GM19043 (cell line): ENCODE data around the gene CACNA1G.

Experiments
- ATAC-seq: cut with Tn5 transposase; IDR thresholded peaks from one replicate; pipeline ENCODE4 v1.9.1; 2021; ENCODE audit warnings: low read depth; ENCODE audit not compliant: unreplicated experiment

The CACNA1G gene

DNA sequence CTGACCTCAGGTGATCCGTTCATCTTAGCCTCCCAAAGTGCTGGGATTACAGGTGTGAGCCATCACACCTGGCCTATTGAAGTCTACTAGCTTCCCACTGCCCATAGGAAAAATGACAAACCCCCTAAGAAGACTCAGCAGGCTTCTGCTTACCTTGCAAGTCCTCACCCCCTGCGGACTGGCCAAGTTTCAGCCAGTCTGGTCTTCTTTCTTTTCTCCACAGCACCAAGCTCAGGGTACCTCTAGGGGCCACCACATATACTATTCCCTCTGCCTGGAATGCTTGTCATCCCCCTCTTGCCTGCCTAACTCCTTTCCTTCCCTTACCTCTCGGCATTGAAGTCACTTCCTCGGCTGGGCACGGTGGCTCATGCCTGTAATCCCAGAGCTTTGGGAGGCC, 105.3 kb downstream of the CACNA1G start:
- no peak for ATAC-seq

GRCh38 chr17:50666316-50666715, 105.8 kb downstream of the CACNA1G start:
- ATAC-seq: no peak

DNA sequence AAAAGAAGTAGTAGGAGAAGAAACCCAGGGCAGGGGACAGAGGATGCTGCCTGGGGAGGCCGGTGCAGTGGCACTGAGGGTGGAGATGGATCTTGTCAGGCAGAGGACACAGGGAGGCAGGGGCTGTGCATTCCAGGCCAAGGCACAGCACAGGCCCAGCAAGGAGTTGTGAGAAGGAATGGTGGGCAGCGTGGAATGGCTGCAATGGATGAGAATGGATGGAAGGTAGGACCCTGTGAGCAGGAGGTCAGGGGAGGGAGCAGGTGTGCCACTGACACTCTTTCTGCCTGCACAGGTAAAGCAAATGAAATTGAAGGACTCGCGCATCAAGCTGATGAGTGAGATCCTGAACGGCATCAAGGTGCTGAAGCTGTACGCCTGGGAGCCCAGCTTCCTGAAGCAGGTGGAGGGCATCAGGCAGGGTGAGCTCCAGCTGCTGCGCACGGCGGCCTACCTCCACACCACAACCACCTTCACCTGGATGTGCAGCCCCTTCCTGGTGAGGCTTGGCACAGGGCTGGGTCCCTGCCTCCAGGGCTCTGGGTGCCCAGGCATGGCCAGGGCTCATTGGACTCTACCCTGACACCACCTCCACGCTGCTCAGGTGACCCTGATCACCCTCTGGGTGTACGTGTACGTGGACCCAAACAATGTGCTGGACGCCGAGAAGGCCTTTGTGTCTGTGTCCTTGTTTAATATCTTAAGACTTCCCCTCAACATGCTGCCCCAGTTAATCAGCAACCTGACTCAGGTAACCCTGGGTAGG, 106.9 kb downstream of the CACNA1G start:
- no peak for ATAC-seq

DNA sequence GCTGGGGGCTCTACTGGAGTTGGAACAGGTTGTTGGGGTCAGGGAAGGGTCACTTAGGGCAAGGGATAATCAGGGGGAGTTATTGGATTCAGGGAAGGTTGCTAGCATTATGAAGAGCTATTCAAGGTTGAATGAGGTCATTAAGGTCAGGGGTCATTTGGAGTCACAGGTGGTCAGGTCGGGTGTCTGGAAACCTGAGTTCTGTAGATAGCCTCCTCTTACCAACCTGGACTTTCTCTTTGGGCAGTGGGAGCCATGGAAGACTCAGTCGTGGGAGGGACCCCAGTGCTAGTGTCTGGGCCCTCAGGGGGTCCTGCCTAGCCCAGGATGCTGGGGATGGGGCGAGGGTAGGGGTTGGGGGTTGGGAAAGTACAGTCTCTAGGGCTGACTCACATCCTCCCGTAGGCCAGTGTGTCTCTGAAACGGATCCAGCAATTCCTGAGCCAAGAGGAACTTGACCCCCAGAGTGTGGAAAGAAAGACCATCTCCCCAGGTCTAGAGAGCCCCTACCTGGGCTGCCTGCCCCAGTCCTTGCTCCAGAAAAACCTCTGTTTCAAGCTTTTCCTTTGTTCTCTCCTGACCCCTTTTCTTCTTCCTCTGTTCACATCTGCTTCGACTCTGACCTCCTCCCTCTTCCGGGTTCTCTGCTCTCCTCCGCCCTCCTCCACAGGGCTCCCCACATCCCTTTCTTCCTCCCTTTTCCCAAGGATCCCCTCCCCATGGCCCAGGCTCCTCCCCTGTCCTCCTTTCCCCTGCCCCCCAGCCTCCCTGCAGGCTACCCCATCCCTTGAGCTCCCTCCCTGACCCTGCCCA, 107.7 kb downstream of the CACNA1G start:
- ATAC-seq: no peak

GRCh38 chr17:50668838-50669581, 108.5 kb downstream of the CACNA1G start:
- no peak for ATAC-seq

DNA sequence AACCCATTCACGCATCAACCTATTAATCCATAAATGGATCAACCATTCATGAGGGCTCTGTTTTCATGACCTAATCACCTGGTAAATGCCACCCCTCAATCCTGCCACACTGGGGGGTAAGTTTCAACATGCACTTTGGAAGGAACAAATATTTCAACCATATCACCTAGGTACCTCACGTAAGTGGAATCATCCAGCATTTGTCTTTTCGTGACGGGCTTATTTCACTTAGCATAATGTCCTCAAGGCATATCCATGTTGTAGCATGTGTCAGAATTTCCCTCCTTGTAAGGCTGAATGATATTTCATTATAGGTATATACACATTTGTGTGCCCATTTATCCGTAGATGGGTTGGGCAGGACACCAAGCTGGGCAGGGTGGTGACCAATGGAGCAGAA, 111.6 kb downstream of the CACNA1G start:
- no peak for ATAC-seq

DNA sequence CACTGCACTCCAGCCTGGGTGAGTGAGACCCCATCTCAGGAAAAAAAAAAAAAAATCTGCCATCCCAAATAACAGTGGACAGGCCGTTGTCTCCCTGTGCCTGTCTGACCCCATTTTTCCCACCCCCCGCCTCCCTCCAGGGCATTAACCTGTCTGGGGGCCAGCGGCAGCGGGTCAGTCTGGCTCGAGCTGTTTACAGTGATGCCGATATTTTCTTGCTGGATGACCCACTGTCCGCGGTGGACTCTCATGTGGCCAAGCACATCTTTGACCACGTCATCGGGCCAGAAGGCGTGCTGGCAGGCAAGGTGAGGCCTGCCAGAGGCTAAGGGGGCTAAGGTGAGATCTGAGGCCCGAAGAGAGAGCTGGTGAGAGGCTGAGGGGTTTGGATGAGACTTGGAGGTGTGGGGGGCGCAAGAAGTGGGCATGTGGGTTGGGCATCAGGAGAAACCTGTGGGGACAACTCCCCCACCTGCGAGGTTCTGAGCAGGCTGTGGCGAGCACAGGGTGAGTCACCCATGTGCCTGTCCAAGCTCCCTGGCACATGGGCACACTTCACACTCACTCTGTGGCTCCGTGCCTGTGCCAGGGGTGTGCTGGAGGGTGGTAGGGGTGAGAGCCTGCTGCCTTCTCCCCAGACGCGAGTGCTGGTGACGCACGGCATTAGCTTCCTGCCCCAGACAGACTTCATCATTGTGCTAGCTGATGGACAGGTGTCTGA, 112.5 kb downstream of the CACNA1G start:
- ATAC-seq: no peak

DNA sequence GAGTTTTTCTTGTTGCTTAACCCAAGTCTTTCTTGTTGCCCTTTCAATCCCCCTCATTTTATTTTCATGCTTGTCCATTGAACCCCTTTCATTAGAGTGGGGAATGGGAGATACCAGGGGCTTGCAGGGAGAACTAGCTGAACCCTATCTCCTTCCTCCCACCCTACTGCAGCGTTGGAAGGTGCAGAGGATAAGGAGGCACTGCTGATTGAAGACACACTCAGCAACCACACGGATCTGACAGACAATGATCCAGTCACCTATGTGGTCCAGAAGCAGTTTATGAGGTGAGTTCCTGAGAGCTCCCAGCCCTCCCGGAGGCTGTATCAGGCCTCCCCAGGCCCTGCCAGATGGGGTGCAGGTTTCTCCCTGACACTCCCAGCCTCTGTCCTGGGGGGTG, 114.7 kb downstream of the CACNA1G start:
- ATAC-seq: no peak

GRCh38 chr17:50675627-50676026, 115.1 kb downstream of the CACNA1G start:
- ATAC-seq: no peak

DNA sequence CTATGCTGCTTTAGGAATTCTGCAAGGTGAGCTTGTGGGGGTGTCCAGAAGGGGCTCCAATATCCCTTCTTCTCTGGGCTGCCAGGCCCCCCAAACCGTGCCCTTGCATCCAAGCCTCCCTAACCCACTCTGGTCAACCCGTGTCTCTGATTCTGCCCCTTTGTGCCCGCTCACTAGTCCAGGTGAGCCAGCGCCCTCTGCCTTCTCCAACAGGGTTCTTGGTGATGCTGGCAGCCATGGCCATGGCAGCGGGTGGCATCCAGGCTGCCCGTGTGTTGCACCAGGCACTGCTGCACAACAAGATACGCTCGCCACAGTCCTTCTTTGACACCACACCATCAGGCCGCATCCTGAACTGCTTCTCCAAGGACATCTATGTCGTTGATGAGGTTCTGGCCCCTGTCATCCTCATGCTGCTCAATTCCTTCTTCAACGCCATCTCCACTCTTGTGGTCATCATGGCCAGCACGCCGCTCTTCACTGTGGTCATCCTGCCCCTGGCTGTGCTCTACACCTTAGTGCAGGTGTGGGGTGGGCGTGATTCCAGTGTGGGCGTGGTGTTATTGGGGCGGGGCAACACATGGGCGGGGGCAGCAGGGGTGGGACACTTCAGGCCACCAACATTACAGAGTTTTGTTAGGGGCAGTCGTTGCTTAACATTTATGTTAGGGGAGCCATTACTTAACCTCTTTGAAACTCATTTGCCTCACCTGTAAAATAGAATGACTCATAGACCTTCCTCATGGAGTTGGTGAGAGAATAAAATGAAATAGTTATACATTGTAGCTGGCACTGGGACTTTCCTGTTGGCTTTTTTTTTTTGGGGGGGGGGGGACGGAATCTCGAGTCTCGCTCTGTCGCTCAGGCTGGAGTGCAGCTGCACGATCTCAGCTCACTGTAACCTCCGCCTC, 115.8 kb downstream of the CACNA1G start:
- no peak for ATAC-seq
